B cell (primary cell): ENCODE data around the gene GPR162.

Experiments used
- CTCF ChIP-seq: fragments of 200-600 bp; IDR thresholded peaks from one replicate; pipeline ENCODE4 v1.8.0; 2022; ENCODE audit warnings: antibody characterized with exemption, mild to moderate bottlenecking
- EZH2 ChIP-seq: IDR thresholded peaks from 2 replicates; pipeline ENCODE4 v1.6.1; 2012; ENCODE audit warnings: borderline replicate concordance, low read depth, mild to moderate bottlenecking, moderate library complexity, low read length; ENCODE audit not compliant: insufficient read depth, poor library complexity, severe bottlenecking

- TF ChIP-seq CTCF (no peak), EZH2 (no peak)
Measured at GRCh38 chr12:6777386-6777785, 44.2 kb upstream of the GPR162 start.
